Left renal pelvis (tissue), 4 donors: Measurements from ENCODE around the gene SYNE3. TPM values are rescaled to one million over a fixed set of nuclear protein-coding genes. Genes with fewer than 3 reads are reported as not detected.

ENCODE experiments used
- DNase-seq, 4 donors: peaks; one replicate each; pipeline ENCODE4 v3.0.0-alpha.2; 2013; ENCODE audit warnings: low read depth in 4 of 4, low spot score in 3 of 4
- polyA plus RNA-seq, 4 donors: library from polyadenylated mRNA; unstranded; fragments of 120-200 nt; gene quantifications; one replicate each; pipeline ENCODE4 v1.2.1, GENCODE V29; 2013; ENCODE audit not compliant: insufficient read length in 4 of 4

The SYNE3 gene
- polyA plus RNA-seq, 4 donors, result 1.9 to 6.1 (median 2.2) TPM

DNA sequence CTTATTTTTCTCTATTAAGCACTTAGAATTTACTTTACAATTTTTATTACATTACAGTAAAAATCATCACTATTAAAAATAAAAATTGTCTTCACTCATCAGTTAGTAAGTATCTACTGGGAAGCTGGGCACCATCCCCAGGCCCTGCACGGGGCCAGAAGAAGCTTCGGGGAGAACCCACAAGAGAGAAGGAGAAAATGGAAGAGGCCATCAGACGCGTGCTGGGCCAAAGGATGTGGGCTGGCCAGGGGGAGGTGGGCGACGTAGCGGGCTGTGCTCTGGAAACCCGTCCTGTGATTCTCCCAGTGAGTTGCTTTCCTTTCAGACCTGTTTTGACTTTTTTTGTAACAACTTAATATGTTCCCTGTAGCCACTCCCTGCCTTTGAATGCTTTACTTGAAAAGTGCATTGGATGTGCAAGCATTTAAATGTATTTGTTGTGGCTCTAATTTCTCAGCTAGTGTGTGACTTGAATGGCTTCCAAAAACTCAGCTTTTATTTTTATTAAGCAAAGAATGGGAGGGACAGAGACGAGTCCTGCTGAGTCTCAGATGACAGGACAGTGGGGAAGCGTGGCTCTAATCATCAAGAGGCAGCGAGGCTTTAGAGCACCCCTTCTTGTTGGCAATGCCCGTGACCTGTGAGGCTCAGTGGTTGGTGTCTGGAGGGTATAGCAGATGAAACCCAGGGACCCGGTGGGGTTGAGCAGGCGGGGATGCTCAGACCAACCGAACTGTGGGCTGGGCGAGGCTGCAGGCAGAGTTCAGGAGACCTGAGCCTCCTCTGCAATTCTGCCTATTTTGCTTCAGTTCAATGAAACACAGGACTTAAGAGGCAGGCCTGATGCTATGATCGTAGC is 38.8 kb downstream of the SYNE3 start:
- no peak for DNase-seq

DNA sequence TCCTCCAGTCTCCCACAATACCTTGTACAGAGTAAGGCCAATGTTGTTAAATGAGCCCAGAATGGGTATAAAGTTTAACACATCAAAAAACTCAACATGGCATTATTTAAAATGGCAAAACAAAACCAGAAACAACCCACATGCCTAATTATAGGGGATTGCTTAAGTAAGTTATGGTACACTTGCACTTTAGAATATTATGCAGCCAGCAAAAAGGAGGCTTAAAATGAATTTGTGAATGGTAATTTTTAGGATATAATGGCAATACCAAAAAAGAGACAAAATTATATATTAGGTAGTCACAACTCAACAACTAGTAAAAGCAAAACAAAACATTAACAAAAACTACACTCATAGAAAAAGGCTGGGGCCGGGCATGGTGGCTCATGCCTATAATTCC is 39.7 kb downstream of the SYNE3 start:
- no peak for DNase-seq

DNA sequence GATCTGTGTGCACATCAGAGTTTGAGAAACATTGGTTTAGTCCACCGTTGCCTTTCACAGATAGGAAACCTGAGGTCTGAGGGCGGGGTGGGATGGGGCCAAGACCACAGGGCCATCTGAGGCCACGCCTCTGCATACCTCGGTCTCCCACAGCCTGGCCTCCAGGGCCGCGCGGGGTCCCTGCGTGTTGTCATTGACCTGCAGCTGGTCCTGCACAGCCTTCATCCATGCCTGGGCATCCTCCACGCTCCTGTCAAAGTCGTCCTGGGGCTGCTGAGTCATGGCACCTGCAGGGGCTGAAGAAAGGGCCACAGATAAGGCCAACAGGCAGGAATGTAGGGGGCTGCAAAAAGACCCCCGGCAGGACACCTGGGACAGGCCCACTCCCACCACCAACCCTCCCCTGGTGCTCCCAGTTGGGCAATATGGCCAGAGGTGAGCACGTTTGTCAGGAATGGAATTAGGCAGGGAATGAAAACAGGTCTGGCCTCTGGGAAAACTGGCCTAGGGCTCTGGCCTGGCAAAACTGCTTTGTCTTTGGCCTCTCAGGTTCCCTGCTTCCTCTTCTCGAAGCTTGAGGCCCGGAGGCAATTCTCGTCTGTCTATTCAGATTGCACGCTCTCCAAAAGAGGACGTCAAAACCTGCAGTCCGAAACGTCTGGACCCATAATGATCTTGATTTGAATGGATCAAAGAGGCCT is 40.8 kb downstream of the SYNE3 start:
- no peak for DNase-seq

GRCh38 chr14:95474941-95475340 is 41.5 kb downstream of the SYNE3 start:
- DNase-seq, result no peak

DNA sequence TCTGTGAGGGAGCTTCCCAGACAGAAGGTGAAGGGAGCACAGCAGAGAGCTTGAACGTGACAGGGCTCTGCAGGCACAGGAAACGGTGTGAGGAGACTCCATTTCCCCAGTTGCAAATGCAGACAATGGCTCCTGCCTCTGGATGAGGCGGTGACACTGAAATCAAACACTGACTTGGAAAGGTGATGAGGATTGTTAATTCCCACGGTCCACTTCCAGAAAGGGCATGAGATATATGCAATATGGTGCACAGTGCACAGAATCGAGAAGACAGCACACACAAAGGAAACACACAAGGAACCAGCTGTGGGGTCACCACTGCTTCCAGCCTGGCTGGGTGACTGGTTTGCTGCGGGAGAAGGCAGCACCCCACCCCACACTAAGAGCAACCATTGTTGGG is 42.0 kb downstream of the SYNE3 start:
- no peak for DNase-seq

DNA sequence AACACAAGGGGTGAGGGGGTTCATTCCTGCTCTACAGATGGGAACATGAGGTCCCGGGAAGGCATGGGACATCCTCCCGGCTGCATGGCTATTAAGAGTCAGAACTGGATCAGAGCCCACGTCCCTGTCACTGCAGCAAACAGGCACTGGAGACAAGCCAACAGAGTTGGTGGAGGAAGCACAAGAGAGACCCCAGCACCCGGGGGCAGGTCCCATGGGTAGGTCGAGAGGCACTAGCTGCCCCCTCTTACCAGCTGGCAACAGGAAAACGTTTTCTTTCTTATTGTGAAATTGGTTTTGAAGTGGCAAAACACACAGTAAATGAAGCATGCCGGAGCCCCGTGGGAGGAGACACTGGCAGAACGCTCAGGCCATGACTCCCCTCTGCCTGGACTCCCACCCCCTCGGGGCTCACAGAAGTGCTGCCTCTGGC is 43.6 kb downstream of the SYNE3 start:
- no peak for DNase-seq

- no peak for DNase-seq
Measured at GRCh38 chr14:95471476-95471875, 45.0 kb downstream of the SYNE3 start.

GRCh38 chr14:95471016-95471415 is 45.4 kb downstream of the SYNE3 start:
- no peak for DNase-seq

DNA sequence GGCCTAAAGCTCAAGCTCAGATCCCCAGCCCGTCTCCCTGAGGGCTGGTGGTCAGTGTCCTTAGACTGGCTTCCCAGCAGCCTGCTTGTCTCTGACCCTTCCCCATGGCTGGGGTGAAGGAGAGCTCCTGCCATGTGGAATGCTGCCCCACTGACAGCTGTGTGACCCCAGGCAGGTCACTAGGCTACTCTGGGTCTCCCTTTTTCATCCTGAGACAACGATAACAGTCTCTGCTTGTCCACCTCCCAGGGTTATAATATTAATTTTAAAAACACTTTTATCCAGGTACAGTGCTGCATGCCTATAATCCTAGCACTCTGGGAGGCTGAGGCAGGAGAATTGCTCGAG is 47.3 kb downstream of the SYNE3 start:
- DNase-seq, result no peak

DNA sequence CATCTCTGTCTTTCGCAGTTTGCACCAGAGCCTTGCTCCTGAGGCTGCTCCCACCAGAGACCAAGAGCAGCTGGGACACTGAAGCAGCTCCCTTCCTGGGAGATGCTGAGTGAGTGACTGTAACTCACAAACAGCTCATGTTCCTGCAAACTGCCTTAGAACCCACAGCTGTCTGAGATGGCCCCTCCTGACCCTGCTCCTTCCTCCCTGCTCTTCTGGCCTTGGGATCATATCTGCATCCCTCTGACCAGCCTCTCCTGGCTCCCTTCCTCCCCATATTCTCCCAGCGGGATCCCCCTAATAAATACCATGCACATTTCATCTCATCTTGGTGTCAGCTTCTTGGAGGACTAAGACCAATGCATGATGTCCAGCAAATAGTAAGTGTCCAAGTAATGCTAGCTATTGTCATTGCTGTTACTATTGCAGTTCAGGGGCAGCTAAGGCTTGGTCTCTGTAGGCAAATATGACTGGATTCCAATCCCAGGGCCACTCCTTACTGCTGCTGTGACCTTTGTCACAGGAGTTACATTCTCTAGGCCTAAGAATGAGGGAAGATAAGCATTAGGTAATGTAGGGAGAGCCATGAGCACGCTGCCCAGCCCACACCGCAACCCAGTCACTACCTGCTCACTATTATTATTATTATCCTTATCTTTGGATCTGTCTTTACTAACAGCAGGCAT is 47.9 kb downstream of the SYNE3 start:
- no peak for DNase-seq

DNA sequence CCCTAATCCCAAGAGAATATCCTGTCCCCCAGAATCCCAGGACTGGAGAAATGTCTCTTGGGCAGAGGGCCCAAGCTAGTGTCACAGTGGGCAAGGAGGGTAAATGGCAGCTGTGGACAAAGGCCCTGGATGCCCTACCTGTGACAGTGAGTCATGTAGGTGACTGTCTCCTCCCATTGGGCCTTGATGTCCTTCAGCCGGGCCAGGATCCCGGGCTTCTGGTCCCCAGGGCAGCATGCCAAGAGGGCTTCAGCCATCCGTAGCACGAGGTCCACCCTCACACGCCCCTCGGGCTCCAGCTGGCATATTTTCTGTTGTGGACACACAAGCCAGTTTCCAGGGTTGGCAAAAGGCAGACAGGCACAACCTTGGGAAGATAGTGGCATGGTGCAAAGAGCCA is 48.8 kb downstream of the SYNE3 start:
- DNase-seq, result no peak

DNA sequence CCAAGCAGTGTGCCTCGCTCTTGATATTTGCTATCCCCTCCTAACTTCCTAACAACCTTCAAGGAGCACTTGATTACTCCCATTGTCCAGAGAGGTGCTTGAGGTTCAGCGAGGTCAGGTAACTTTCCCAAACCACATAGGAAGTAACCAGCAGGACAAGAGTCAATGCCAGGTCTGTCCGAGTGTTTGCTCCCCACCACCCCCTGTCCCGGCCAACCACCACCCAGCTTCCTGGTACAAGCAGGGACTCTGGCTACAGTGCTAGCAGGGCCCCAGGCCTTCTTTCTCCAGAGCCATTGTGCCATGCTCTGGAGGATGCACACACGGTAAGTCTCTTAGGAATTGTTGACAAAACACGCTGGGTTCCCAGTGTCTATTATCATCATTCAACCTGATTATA is 49.2 kb downstream of the SYNE3 start:
- no peak for DNase-seq

Other genes starting within 250 kb of the SYNE3 start
- 10 to 100 TPM in 3 of 4 donors, 1 to 10 TPM in 1; 8.9 to 30.7 (median 27.5) TPM for gene CLMN, start 196.7 kb downstream of the SYNE3 start, polyA plus RNA-seq
- 10 to 100 TPM; 70.2 to 95.1 (median 76.7) TPM for gene GLRX5, start 18.4 kb upstream of the SYNE3 start, polyA plus RNA-seq
- gene TCL1B, start 169.8 kb upstream of the SYNE3 start, polyA plus RNA-seq, result 1 to 10 TPM in 1 of 4 donors, under 1 TPM in 2, not detected in 1; 0.20 to 1.0 (median 0.38) TPM
- gene TCL1A, start 197.5 kb upstream of the SYNE3 start, polyA plus RNA-seq, result 1 to 10 TPM in 3 of 4 donors, under 1 TPM in 1; 0.72 to 2.5 (median 1.1) TPM